ENCODE results near the gene RIN3. TPM values are rescaled to one million over a fixed set of nuclear protein-coding genes. Genes with fewer than 3 reads are reported as not detected.

Gene RIN3
- total RNA-seq, 1 donor: 7.3 TPM

DNA sequence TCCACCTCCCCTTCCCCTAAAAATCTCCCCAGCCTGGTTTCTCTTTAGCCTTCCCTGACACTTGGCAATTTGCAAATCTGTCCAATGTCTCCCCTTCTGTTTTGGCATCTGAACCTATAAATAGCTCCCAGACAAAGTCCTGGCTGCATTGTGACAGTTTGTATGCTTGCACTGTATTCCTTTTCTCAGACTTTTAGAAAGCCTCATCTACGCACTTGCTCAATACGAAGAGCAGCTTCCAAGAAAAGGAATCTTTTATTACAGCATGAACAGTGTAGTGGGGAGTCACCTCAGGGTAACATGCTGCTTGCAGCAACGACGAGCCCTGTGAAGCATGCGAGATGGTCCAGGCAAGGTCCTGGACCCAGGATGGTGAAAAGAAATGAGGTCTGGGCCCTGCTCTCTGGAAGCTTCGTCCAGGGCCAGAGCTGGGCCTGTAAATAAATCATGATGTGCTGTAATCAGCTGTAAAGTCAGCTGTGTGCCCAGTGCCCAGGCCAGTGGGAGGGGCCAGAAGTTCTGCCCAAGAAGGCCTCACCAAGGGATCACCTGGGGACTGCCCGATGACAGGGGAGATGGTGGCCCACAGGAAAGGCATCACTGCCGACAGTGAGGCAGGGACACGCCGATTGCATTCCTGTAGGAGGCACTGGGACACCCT lies 88.3 kb downstream of the RIN3 start:
- H3K4me3 ChIP-seq (ENCODE audit: low read depth, low read length): no peak overlapping the region
- TF ChIP-seq, protein P1, sequence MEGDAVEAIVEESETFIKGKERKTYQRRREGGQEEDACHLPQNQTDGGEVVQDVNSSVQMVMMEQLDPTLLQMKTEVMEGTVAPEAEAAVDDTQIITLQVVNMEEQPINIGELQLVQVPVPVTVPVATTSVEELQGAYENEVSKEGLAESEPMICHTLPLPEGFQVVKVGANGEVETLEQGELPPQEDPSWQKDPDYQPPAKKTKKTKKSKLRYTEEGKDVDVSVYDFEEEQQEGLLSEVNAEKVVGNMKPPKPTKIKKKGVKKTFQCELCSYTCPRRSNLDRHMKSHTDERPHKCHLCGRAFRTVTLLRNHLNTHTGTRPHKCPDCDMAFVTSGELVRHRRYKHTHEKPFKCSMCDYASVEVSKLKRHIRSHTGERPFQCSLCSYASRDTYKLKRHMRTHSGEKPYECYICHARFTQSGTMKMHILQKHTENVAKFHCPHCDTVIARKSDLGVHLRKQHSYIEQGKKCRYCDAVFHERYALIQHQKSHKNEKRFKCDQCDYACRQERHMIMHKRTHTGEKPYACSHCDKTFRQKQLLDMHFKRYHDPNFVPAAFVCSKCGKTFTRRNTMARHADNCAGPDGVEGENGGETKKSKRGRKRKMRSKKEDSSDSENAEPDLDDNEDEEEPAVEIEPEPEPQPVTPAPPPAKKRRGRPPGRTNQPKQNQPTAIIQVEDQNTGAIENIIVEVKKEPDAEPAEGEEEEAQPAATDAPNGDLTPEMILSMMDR (IDR thresholded peaks at IDR 0.05; ENCODE audit: insufficient read depth, low read depth, low read length): no peak
- DNase-seq (ENCODE audit: low read depth): no peak

DNA sequence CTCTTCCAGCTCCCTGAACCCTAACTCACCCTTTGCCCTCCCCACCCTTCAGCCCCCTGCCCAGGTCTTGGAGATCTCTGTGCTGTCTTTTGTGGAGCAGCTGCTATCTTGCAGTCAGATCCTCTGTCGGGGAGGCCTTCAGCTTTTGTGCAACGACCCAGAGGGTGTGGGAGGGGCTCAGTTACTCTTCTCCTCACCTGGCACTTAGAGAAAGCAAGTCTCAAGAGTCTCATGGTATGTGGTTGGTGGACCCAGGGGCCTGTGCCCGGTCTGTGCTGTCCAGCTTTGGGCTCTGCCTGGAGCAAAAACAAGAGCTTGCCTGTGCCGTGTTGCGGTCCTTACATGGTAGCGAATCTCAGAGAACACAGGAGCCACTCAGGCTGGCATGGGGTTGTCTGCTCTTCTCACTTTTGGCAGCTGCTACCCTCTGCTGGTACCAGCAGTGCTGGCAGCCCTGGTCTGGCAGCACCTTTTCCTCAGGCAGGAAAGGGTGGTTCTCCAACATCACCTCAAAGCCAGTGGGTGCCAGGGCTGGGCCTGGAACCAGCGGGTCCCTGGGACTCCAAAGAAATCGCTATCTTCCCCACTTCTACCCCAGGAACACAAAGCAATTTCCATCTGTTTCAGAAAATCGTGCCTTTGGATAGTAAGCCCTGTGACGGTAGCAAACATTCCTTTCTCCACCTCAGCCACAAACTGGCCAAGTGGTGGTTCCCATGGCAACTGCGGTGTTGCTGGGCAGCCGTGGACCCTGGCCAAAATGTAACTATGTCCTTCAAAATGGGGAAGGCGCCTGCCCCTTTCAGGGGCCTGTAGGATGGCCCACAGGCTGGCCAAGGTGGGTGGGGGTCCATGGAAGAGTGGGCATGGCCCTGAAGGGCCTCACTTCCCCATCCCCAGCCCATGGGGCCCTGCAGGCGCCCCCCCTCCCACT lies 90.0 kb downstream of the RIN3 start:
- peak; percentile 71 for DNase-seq (ENCODE audit: low read depth)
- TF ChIP-seq, protein P1 (IDR thresholded peaks at IDR 0.05; ENCODE audit: insufficient read depth, low read depth, low read length): peak; percentile 23
- H3K4me3 ChIP-seq (ENCODE audit: low read depth, low read length): no peak overlapping the region

DNA sequence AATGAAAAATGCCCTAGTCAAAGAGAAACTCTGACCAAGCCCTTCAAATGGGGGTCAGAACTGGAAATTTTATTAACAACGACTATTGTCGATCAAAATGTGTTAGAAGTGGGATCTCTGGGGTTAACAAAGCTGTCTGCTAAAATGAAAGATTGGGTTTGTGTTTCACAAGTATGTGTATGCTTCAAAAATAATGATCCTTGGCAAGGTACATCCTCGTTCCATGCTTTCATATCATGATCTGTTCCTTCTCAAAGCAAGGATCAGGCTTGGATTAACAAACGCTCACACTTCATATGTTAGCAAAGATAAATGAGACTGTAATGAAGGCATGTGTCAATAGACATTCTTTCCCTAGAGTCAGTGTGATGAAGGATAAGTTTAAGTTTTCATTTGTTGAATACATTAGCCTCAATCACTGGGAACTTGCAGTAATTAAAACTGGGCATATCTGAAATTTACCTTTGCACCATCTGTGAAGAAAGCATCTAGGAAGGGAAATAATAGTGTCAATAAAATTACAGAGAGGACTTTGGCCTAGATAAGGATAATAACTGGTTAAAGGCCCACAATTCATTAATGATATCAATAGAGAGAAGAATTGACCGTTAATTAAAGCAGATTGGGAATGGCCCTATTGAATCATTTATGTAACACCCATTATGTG lies 91.8 kb downstream of the RIN3 start:
- TF ChIP-seq, protein P1 (IDR thresholded peaks at IDR 0.05; ENCODE audit: insufficient read depth, low read depth, low read length): no peak
- DNase-seq (ENCODE audit: low read depth): no peak
- H3K4me3 ChIP-seq (ENCODE audit: low read depth, low read length): no peak overlapping the region

DNA sequence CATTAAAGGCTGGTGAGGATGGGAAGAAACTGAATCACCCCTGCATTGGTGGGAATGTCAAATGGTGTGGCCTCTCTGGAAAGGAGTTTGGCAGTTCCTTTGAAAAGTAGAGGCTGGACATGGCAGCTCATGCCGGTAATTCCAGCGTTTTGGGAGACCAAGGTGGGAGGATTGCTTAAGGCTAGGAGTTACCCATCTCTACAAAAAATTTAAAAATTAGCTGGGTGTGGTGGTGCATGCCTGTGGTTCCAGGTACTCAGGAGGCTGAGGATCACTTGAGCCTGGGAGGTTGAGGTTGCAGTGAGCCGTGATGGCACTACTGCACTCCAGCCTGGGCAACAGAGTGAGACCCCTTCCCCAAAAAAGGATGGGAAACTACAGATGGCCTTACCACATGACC lies 93.7 kb downstream of the RIN3 start:
- TF ChIP-seq, protein P1 (IDR thresholded peaks at IDR 0.05; ENCODE audit: insufficient read depth, low read depth, low read length): no peak
- no peak overlapping the region for H3K4me3 ChIP-seq (ENCODE audit: low read depth, low read length)
- DNase-seq (ENCODE audit: low read depth): no peak

DNA sequence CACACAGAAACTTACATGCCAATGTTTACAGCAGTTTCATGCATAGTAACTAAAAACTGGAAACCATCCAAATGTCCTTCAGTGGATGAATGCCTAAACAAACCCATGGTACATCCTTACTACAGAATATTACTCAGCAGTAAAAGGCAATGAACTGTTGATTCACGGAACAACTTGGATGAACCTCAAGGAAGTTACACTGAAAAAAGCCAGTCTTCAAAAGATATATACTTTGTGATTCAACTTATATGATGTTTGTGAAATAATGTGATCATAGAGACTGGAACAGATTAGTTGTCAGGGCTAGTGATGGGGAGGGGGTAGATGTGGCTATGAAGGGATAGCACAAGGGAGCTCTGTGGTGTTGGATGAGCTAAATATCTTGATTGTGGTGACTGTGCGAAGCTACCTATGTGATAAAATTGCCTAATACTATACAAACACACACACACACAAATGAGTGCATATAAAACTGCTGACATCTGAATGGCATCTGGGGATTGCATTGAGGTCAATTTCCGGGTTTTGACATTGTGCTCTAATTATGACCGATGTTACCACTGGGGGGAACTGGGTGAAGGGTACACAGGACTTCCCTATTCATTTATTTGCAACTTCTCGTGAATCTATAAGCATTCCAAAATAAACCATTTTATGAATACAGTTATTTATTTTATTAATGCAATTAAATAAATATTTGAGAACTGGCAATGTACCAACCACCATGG lies 94.3 kb downstream of the RIN3 start:
- TF ChIP-seq, protein P1 (IDR thresholded peaks at IDR 0.05; ENCODE audit: insufficient read depth, low read depth, low read length): no peak
- DNase-seq (ENCODE audit: low read depth): peak; percentile 79
- no peak overlapping the region for H3K4me3 ChIP-seq (ENCODE audit: low read depth, low read length)

DNA sequence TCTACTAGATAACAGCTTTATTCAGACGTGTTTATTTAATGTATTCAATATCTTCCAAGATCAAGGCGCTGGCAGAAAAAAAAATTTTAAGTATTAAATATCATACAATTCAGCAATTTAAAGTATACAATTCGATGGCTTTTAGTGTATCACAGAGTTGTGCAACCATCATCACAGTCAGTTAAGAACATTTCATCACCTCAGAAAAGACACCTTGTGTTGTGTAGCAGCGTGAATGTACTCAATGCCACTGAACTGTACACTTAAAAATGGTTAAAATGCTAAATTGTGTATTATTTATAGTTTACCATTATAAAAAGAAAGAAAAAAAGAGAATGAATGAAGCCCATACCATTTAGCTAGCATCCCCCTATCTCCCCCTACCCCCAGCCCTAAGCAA lies 96.4 kb downstream of the RIN3 start:
- no peak overlapping the region for H3K4me3 ChIP-seq (ENCODE audit: low read depth, low read length)
- DNase-seq (ENCODE audit: low read depth): peak; percentile 52

More for the DNA sequence above, 96.4 kb downstream of the RIN3 start:
- TF ChIP-seq, protein P1 (IDR thresholded peaks at IDR 0.05; ENCODE audit: insufficient read depth, low read depth, low read length): no peak

Data from fibroblast of villous mesenchyme (primary cell).